ENCODE data around the gene SENP7.
"Not testable (repeated sequence)": the region's sequence is repeated elsewhere in the genome, so short reads cannot be mapped to it uniquely, and the experiment has no call there.

SENP7 gene

GRCh38 chr3:101512646-101513418 lies at the start of gene SENP7:
SENP7 (minus strand) TSS chr3:101513212; CDS start chr3:101513130, 82 bp downstream.
- DNase-seq = peak; percentile 33

GRCh38 chr3:101561630-101562328 lies 48.8 kb upstream of the SENP7 start, which contains the start of gene TRMT10C:
TRMT10C (plus strand) TSS chr3:101561868; CDS start chr3:101564782, 2,914 bp downstream.
- DNase-seq = peak; percentile 71

- DNase-seq = no peak
These were observed 43.1 kb upstream of the SENP7 start for GRCh38 chr3:101556064-101556463.

- DNase-seq = not testable (repeated sequence)
These were observed 40.4 kb upstream of the SENP7 start for GRCh38 chr3:101553381-101553780.

GRCh38 chr3:101551359-101552081 lies 38.5 kb upstream of the SENP7 start:
- not testable (repeated sequence) for DNase-seq

GRCh38 chr3:101549473-101549872 lies 36.5 kb upstream of the SENP7 start:
- DNase-seq = no peak

- DNase-seq = no peak
These were observed 35.6 kb upstream of the SENP7 start for GRCh38 chr3:101548527-101549105.

- no peak for DNase-seq
These were observed 31.3 kb upstream of the SENP7 start for GRCh38 chr3:101544161-101544850.

GRCh38 chr3:101542957-101543356 lies 29.9 kb upstream of the SENP7 start:
- DNase-seq = no peak

- not testable (repeated sequence) for DNase-seq
These were observed 23.9 kb upstream of the SENP7 start for GRCh38 chr3:101536955-101537354.

- no peak for DNase-seq
These were observed 23.3 kb upstream of the SENP7 start for GRCh38 chr3:101536266-101536665.

- DNase-seq = no peak
These were observed 22.2 kb upstream of the SENP7 start for GRCh38 chr3:101535221-101535620.

- DNase-seq = no peak
These were observed 20.6 kb upstream of the SENP7 start for GRCh38 chr3:101533603-101533968.

- no peak for DNase-seq
These were observed 20.0 kb upstream of the SENP7 start for GRCh38 chr3:101532783-101533602.

GRCh38 chr3:101531473-101532086 lies 18.6 kb upstream of the SENP7 start:
- no peak for DNase-seq

GRCh38 chr3:101530686-101531047 lies 17.7 kb upstream of the SENP7 start:
- DNase-seq = no peak

GRCh38 chr3:101529816-101530685 lies 17.0 kb upstream of the SENP7 start:
- no peak for DNase-seq

GRCh38 chr3:101527906-101528305 lies 14.9 kb upstream of the SENP7 start:
- no peak for DNase-seq

- no peak for DNase-seq
These were observed 14.4 kb upstream of the SENP7 start for GRCh38 chr3:101527441-101527840.

GRCh38 chr3:101521211-101521701 lies 8.2 kb upstream of the SENP7 start:
- no peak for DNase-seq
